HEK293 (cell line): Measurements from ENCODE around the gene CERS4.

ENCODE experiments used
- CTCF ChIA-PET: fragments of 350-600 bp; formaldehyde crosslinking; extraction: SDS; loops from one replicate; lab custom pipeline; 2021; ENCODE audit warnings: antibody characterized with exemption; lab: Yijun Ruan, JAX
- POLR2A ChIA-PET: fragments of 300-600 bp; formaldehyde crosslinking; extraction: SDS; loops from one replicate; lab custom pipeline; 2020; ENCODE audit warnings: antibody characterized with exemption, inconsistent platforms; lab: Yijun Ruan, JAX
- H3K27ac ChIP-seq: fragments of 200-500 bp; sonication (Bioruptor generic); 2 replicates; pipeline ENCODE4 v1.5.1; 2014; ENCODE audit warnings: low read depth, low read length, control low read depth, inconsistent platforms; ENCODE audit errors: extremely low read depth
- H3K36me3 ChIP-seq, 2 experiments: fragments of 200-500 bp in 1 of 2; sonication (Bioruptor generic) in 1 of 2; 1 replicate in 1 of 2; 2 replicates in 1 of 2; pipeline ENCODE4 v1.5.1; 2014 to 2017; ENCODE audit warnings: inconsistent platforms in 2 of 2, low read length in 2 of 2; ENCODE audit not compliant: control insufficient read depth in 2 of 2, insufficient read depth in 1 of 2
- H3K4me1 ChIP-seq: fragments of 200-500 bp; sonication (Bioruptor generic); 2 replicates; pipeline ENCODE4 v1.5.1; 2014; ENCODE audit warnings: mild to moderate bottlenecking, low read length, inconsistent platforms; ENCODE audit not compliant: control insufficient read depth, insufficient read depth
- H3K4me3 ChIP-seq: 2 replicates; pipeline ENCODE4 v1.5.1; 2011; ENCODE audit warnings: low read depth, mild to moderate bottlenecking, control low read depth, low read length, moderate library complexity
- H3K9me3 ChIP-seq: fragments of 200-500 bp; sonication (Bioruptor generic); 2 replicates; pipeline ENCODE4 v1.5.1; 2014; ENCODE audit warnings: low read depth, low read length, inconsistent platforms; ENCODE audit not compliant: control insufficient read depth, insufficient read depth
- GFI1B ChIP-seq: fragments of 450-650 bp; formaldehyde crosslinking; IDR thresholded peaks from 2 replicates; pipeline ENCODE4 v1.5.1; 2016; ENCODE audit warnings: missing biosample characterization, missing genetic modification characterization
- KLF10 ChIP-seq: fragments of 450-650 bp; IDR thresholded peaks from 2 replicates; pipeline ENCODE4 v1.5.1; 2018; ENCODE audit warnings: missing biosample characterization, mild to moderate bottlenecking, missing genetic modification characterization
- OVOL3 ChIP-seq: fragments of 450-650 bp; formaldehyde crosslinking; IDR thresholded peaks from 2 replicates; pipeline ENCODE4 v1.5.1; 2016; ENCODE audit warnings: missing biosample characterization, missing genetic modification characterization
- SETDB1 ChIP-seq: IDR thresholded peaks from one replicate; pipeline ENCODE4 v1.6.1; 2017; ENCODE audit warnings: mild to moderate bottlenecking, low read length, moderate library complexity, mixed read lengths; ENCODE audit not compliant: insufficient read length
- SP2 ChIP-seq: fragments of 450-650 bp; formaldehyde crosslinking; IDR thresholded peaks from 2 replicates; pipeline ENCODE4 v1.5.1; 2016; ENCODE audit warnings: missing biosample characterization, missing genetic modification characterization
- SP3 ChIP-seq: fragments of 450-650 bp; formaldehyde crosslinking; IDR thresholded peaks from 2 replicates; pipeline ENCODE4 v1.5.1; 2016; ENCODE audit warnings: missing biosample characterization, missing genetic modification characterization
- TCF7L2 ChIP-seq: IDR thresholded peaks from 2 replicates; pipeline ENCODE4 v1.6.1; 2011; ENCODE audit warnings: low read depth, mild to moderate bottlenecking, inconsistent platforms, low read length, moderate library complexity, borderline replicate concordance
- ZFP69B ChIP-seq: fragments of 450-650 bp; formaldehyde crosslinking; IDR thresholded peaks from 2 replicates; pipeline ENCODE4 v1.5.1; 2016; ENCODE audit warnings: missing biosample characterization, missing genetic modification characterization
- ZNF239 ChIP-seq: fragments of 450-650 bp; formaldehyde crosslinking; IDR thresholded peaks from 2 replicates; pipeline ENCODE4 v1.5.1; 2016; ENCODE audit warnings: missing biosample characterization, missing genetic modification characterization
- ZNF561 ChIP-seq: fragments of 450-650 bp; IDR thresholded peaks from 2 replicates; pipeline ENCODE4 v1.5.1; 2018; ENCODE audit warnings: missing biosample characterization, missing genetic modification characterization, borderline replicate concordance
- ZSCAN23 ChIP-seq: fragments of 450-650 bp; formaldehyde crosslinking; IDR thresholded peaks from 2 replicates; pipeline ENCODE4 v1.5.1; 2016; ENCODE audit warnings: missing biosample characterization, missing genetic modification characterization
- TF ChIP-seq, protein P1 (sequence below): fragments of 450-650 bp; formaldehyde crosslinking; conservative IDR thresholded peaks from 2 replicates; pipeline ENCODE4 v1.5.1; 2016; ENCODE audit warnings: low read depth, missing biosample characterization, missing genetic modification characterization
- TF ChIP-seq, protein P2 (sequence below): fragments of 450-650 bp; formaldehyde crosslinking; IDR thresholded peaks from 2 replicates; pipeline ENCODE4 v1.5.1; 2017; ENCODE audit warnings: missing biosample characterization, missing genetic modification characterization
- TF ChIP-seq, protein P3 (sequence below): fragments of 450-650 bp; formaldehyde crosslinking; conservative IDR thresholded peaks from 2 replicates; pipeline ENCODE4 v1.5.1; 2016; ENCODE audit warnings: low read depth, missing biosample characterization, missing genetic modification characterization
- TF ChIP-seq, protein P4 (sequence below): fragments of 450-650 bp; formaldehyde crosslinking; IDR thresholded peaks from 2 replicates; pipeline ENCODE4 v1.5.1; 2016; ENCODE audit warnings: missing biosample characterization, missing genetic modification characterization
- TF ChIP-seq, protein P5 (sequence below): fragments of 450-650 bp; formaldehyde crosslinking; IDR thresholded peaks from 2 replicates; pipeline ENCODE4 v1.5.1; 2017; ENCODE audit warnings: missing biosample characterization, missing genetic modification characterization

CERS4 gene, protein sequence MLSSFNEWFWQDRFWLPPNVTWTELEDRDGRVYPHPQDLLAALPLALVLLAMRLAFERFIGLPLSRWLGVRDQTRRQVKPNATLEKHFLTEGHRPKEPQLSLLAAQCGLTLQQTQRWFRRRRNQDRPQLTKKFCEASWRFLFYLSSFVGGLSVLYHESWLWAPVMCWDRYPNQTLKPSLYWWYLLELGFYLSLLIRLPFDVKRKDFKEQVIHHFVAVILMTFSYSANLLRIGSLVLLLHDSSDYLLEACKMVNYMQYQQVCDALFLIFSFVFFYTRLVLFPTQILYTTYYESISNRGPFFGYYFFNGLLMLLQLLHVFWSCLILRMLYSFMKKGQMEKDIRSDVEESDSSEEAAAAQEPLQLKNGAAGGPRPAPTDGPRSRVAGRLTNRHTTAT

DNA sequence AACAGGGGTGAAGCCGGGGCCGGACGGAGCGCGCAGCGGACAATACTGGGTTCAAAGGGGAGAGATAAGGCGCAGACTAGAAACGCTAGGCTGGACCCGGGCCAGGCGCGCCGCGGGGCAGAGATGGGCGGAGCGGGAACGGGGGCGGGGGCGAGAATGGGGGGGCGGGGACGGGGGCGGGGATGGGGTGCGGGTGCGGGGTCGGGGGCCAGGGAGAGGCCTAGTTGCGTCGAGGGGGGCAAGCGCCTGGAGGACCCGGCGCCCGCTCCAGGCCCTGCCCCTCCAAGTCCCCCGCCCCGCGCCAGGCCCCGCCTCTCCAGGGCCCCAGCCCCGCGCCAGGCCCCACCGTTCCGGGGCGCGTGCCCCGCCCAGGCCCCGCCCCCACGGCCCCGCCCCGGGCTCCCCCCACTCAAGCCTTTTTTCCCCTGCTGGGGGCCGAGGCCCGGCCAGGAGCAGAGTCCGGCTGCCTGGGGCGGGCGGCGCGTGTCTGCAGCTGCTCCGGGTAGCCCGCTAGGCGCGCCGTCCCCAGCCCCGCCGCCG lies at the start of gene CERS4:
Gene CERS4, plus strand, starts transcription at position 449 of the 540 bp plus-strand sequence. CDS start 41,707 bp downstream, outside the sequence.
- CTCF ChIA-PET = no interaction called here
- H3K4me1 ChIP-seq = peaks cover 3% of the 10 kb centered on the region; the same call in 1 of the 2 replicates
- H3K4me3 ChIP-seq = peak within 1 kb of the TSS; percentile 63
- H3K9me3 ChIP-seq = no peaks in the 10 kb centered on the region
- TF ChIP-seq SP3 (tag by site-specific recombination) = peak; percentile 51; the same call in 1 of the 2 replicates
- 0 out of 2 replicates have a peak, but pooled peaks have one; percentile 46 for TF ChIP-seq KLF10 (tag by site-specific recombination)
- TF ChIP-seq, protein P1, sequence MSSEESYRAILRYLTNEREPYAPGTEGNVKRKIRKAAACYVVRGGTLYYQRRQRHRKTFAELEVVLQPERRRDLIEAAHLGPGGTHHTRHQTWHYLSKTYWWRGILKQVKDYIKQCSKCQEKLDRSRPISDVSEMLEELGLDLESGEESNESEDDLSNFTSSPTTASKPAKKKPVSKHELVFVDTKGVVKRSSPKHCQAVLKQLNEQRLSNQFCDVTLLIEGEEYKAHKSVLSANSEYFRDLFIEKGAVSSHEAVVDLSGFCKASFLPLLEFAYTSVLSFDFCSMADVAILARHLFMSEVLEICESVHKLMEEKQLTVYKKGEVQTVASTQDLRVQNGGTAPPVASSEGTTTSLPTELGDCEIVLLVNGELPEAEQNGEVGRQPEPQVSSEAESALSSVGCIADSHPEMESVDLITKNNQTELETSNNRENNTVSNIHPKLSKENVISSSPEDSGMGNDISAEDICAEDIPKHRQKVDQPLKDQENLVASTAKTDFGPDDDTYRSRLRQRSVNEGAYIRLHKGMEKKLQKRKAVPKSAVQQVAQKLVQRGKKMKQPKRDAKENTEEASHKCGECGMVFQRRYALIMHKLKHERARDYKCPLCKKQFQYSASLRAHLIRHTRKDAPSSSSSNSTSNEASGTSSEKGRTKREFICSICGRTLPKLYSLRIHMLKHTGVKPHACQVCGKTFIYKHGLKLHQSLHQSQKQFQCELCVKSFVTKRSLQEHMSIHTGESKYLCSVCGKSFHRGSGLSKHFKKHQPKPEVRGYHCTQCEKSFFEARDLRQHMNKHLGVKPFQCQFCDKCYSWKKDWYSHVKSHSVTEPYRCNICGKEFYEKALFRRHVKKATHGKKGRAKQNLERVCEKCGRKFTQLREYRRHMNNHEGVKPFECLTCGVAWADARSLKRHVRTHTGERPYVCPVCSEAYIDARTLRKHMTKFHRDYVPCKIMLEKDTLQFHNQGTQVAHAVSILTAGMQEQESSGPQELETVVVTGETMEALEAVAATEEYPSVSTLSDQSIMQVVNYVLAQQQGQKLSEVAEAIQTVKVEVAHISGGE (tag by site-specific recombination) = 0 out of 2 replicates have a peak, but pooled peaks have one; percentile 11
- no peak for TF ChIP-seq ZFP69B (tag by site-specific recombination)
- no peak for TF ChIP-seq ZNF239 (tag by site-specific recombination)
- TF ChIP-seq, protein P2, sequence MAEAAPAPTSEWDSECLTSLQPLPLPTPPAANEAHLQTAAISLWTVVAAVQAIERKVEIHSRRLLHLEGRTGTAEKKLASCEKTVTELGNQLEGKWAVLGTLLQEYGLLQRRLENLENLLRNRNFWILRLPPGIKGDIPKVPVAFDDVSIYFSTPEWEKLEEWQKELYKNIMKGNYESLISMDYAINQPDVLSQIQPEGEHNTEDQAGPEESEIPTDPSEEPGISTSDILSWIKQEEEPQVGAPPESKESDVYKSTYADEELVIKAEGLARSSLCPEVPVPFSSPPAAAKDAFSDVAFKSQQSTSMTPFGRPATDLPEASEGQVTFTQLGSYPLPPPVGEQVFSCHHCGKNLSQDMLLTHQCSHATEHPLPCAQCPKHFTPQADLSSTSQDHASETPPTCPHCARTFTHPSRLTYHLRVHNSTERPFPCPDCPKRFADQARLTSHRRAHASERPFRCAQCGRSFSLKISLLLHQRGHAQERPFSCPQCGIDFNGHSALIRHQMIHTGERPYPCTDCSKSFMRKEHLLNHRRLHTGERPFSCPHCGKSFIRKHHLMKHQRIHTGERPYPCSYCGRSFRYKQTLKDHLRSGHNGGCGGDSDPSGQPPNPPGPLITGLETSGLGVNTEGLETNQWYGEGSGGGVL = peak; percentile 42; the same call in 1 of the 2 replicates
- TF ChIP-seq OVOL3 = no peak
- no peak for TF ChIP-seq ZNF561 (tag by site-specific recombination)
- TF ChIP-seq, protein P3, sequence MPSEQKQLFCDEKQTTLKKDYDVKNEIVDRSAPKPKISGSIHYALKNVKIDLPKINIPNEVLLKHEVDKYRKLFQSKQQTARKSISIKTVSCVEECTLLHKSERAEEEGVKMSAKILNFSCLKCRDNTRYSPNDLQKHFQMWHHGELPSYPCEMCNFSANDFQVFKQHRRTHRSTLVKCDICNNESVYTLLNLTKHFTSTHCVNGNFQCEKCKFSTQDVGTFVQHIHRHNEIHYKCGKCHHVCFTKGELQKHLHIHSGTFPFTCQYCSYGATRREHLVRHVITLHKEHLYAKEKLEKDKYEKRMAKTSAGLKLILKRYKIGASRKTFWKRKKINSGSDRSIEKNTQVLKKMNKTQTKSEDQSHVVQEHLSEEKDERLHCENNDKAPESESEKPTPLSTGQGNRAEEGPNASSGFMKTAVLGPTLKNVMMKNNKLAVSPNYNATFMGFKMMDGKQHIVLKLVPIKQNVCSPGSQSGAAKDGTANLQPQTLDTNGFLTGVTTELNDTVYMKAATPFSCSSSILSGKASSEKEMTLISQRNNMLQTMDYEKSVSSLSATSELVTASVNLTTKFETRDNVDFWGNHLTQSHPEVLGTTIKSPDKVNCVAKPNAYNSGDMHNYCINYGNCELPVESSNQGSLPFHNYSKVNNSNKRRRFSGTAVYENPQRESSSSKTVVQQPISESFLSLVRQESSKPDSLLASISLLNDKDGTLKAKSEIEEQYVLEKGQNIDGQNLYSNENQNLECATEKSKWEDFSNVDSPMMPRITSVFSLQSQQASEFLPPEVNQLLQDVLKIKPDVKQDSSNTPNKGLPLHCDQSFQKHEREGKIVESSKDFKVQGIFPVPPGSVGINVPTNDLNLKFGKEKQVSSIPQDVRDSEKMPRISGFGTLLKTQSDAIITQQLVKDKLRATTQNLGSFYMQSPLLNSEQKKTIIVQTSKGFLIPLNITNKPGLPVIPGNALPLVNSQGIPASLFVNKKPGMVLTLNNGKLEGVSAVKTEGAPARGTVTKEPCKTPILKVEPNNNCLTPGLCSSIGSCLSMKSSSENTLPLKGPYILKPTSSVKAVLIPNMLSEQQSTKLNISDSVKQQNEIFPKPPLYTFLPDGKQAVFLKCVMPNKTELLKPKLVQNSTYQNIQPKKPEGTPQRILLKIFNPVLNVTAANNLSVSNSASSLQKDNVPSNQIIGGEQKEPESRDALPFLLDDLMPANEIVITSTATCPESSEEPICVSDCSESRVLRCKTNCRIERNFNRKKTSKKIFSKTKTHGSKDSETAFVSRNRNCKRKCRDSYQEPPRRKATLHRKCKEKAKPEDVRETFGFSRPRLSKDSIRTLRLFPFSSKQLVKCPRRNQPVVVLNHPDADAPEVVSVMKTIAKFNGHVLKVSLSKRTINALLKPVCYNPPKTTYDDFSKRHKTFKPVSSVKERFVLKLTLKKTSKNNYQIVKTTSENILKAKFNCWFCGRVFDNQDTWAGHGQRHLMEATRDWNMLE (tag by site-specific recombination) = no peak
- POLR2A ChIA-PET = no interaction called here
- peak within 1 kb of the TSS; percentile 73; the same call in 1 of the 2 replicates for H3K27ac ChIP-seq
- H3K36me3 ChIP-seq = peaks cover 0 to under 1% of the 10 kb centered on the region in 2 experiments; a peak in 1 of 3 replicates

DNA sequence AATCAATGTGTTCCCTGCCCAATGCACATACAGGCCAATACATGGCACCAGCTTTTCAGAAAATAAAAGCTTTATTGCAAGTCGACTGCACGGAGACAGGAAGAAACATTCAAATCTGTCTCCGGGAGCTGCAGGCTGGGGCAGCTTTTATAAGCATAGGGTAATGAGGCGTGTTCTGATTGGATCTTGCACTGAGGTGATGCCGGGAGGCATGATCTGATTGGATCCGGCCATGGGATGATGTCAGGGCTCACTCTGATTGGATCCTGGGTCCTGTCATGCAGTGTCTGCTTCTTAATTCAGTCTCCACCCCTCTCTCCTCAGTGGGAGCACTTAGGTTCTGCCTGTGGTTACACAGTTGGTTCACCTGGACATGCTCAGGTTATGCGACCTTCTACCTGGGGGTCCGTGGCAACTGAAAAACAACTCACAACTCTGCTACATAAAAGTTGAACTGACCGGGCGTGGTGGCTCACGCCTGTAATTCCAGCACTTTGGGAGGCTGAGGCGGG lies 48.0 kb upstream of the CERS4 start:
- CTCF ChIA-PET = no interaction called here
- POLR2A ChIA-PET = interaction anchor here (1.0 kb wide), 1 partner anchor 218 kb away, joined by 6 read pairs; the partner anchor contains the start of gene TIMM44
- H3K4me1 ChIP-seq = no peaks in the 10 kb centered on the region
- no peak overlapping the region for H3K4me3 ChIP-seq
- no peaks in the 10 kb centered on the region for H3K9me3 ChIP-seq
- no peaks in the 10 kb centered on the region for H3K36me3 ChIP-seq
- TF ChIP-seq, protein P4, sequence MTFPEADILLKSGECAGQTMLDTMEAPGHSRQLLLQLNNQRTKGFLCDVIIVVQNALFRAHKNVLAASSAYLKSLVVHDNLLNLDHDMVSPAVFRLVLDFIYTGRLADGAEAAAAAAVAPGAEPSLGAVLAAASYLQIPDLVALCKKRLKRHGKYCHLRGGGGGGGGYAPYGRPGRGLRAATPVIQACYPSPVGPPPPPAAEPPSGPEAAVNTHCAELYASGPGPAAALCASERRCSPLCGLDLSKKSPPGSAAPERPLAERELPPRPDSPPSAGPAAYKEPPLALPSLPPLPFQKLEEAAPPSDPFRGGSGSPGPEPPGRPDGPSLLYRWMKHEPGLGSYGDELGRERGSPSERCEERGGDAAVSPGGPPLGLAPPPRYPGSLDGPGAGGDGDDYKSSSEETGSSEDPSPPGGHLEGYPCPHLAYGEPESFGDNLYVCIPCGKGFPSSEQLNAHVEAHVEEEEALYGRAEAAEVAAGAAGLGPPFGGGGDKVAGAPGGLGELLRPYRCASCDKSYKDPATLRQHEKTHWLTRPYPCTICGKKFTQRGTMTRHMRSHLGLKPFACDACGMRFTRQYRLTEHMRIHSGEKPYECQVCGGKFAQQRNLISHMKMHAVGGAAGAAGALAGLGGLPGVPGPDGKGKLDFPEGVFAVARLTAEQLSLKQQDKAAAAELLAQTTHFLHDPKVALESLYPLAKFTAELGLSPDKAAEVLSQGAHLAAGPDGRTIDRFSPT = no peak
- TF ChIP-seq TCF7L2 = no peak
- no peak for TF ChIP-seq ZSCAN23 (tag by site-specific recombination)
- TF ChIP-seq, protein P5, sequence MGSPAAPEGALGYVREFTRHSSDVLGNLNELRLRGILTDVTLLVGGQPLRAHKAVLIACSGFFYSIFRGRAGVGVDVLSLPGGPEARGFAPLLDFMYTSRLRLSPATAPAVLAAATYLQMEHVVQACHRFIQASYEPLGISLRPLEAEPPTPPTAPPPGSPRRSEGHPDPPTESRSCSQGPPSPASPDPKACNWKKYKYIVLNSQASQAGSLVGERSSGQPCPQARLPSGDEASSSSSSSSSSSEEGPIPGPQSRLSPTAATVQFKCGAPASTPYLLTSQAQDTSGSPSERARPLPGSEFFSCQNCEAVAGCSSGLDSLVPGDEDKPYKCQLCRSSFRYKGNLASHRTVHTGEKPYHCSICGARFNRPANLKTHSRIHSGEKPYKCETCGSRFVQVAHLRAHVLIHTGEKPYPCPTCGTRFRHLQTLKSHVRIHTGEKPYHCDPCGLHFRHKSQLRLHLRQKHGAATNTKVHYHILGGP (tag by site-specific recombination) = no peak
- TF ChIP-seq SETDB1 = no peak
- no peak for TF ChIP-seq GFI1B (tag by site-specific recombination)
- peak; percentile 39 for TF ChIP-seq SP2 (tag by site-specific recombination)
- no peak overlapping the region for H3K27ac ChIP-seq
